C4-2B (cell line): Measurements from ENCODE around the gene RUSF1.

ENCODE experiments used
- H3K27ac ChIP-seq: fragments of 450-650 bp; 2 replicates; pipeline ENCODE4 v1.5.1; 2017
- ZFX ChIP-seq: fragments of 450-650 bp; IDR thresholded peaks from 2 replicates; pipeline ENCODE4 v1.6.1; 2017
- TF ChIP-seq, protein P1 (sequence below): fragments of 450-650 bp; conservative IDR thresholded peaks from 2 replicates; pipeline ENCODE4 v1.5.1; 2017; ENCODE audit warnings: mild to moderate bottlenecking

The RUSF1 gene

DNA sequence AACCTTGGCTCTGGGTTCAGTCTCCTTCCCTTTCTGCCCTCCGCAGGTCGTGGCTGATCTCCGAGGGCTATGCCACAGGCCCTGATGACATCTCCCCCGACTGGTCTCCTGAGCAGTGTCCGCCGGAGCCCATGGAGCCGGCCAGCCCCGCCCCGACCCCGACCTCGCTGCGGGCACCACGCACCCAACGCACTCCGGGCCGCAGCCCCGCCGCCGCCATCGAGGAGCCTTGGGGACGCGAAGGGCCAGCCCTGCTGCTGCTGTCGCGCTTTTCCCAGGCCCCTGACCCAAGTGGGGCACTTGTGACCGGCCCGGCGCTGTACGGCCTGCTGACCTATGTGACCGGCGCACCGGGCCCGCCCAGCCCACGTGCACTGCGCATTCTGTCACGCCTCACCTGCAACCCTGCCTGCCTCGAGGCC lies 43.8 kb downstream of the RUSF1 start:
- TF ChIP-seq ZFX, result no peak
- TF ChIP-seq, protein P1, sequence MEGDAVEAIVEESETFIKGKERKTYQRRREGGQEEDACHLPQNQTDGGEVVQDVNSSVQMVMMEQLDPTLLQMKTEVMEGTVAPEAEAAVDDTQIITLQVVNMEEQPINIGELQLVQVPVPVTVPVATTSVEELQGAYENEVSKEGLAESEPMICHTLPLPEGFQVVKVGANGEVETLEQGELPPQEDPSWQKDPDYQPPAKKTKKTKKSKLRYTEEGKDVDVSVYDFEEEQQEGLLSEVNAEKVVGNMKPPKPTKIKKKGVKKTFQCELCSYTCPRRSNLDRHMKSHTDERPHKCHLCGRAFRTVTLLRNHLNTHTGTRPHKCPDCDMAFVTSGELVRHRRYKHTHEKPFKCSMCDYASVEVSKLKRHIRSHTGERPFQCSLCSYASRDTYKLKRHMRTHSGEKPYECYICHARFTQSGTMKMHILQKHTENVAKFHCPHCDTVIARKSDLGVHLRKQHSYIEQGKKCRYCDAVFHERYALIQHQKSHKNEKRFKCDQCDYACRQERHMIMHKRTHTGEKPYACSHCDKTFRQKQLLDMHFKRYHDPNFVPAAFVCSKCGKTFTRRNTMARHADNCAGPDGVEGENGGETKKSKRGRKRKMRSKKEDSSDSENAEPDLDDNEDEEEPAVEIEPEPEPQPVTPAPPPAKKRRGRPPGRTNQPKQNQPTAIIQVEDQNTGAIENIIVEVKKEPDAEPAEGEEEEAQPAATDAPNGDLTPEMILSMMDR, result no peak
- no peak overlapping the region for H3K27ac ChIP-seq

DNA sequence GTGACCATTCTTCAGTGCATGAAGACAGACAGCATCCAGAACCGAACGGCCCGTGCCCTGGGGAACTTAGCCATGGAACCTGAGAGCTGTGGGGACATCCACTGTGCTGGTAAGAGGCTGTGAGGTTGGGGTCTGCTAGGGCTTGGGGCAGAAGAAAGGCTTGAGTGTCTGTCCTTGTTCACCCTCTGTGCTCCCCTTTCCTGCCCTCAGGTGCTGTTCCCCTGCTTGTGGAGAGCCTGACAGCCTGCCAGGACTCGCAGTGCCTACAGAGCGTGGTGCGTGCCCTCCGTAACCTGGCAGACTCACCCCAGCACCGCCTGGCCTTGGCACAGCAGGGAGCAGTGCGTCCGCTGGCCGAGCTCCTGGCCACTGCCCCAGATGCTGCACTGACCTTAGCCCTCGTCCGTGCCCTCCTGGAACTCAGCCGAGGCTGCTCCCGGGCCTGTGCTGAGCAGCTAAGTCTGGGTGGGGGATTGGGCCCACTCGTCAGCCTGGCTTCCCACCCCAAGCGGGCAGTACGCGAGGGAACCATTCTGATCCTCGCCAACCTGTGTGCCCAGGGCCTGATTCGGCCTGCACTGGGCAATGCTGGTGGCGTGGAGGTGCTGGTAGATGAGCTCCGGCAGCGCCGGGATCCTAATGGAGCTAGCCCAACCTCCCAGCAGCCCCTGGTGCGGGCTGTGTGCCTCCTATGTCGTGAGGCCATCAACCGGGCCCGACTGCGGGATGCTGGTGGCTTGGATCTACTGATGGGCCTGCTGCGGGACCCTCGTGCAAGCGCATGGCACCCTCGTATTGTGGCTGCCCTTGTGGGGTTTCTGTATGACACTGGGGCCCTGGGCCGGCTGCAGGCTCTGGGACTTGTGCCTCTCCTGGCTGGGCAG lies 46.0 kb downstream of the RUSF1 start:
- H3K27ac ChIP-seq, result no peak overlapping the region
- TF ChIP-seq, protein P1, result no peak
- TF ChIP-seq ZFX, result no peak

DNA sequence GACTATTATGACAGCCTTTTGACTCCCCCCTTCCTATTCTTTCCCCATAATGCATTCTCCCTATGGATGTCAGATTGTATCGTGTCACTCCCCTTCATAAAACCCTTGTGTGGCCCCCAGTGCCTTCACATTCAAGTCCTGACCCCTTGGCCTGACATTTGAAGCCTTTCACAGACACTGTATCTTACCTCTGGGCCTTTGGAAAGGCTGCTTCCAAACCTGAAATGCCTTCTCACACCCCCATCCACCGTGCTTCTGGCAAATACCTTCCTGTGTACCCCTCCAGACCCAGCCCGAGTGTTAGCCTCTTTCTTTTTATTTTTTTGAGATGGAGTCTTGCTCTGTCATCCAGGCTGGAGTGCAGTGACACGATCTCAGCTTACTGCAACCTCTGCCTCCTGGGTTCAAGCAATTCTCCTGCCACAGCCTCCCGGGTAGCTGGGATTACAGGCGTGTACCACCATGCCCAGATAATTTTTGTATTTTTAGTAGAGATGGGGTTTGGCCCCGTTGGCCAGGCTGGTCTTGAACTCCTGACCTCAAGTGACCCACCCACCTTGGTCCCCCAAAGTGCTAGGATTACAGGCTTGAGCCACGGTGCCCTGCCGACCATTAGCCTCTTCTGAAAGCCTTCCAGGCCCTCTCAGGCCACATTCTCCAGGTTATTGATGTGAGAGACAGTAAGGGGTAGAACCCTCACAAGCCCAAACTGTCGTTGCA lies 46.8 kb downstream of the RUSF1 start:
- no peak overlapping the region for H3K27ac ChIP-seq

GRCh38 chr16:31460582-31461002 lies 47.6 kb downstream of the RUSF1 start:
- peak overlapping the region; percentile 97 for H3K27ac ChIP-seq

More for the DNA sequence above, 46.8 kb downstream of the RUSF1 start:
- TF ChIP-seq, protein P1, result no peak
- TF ChIP-seq ZFX, result no peak

DNA sequence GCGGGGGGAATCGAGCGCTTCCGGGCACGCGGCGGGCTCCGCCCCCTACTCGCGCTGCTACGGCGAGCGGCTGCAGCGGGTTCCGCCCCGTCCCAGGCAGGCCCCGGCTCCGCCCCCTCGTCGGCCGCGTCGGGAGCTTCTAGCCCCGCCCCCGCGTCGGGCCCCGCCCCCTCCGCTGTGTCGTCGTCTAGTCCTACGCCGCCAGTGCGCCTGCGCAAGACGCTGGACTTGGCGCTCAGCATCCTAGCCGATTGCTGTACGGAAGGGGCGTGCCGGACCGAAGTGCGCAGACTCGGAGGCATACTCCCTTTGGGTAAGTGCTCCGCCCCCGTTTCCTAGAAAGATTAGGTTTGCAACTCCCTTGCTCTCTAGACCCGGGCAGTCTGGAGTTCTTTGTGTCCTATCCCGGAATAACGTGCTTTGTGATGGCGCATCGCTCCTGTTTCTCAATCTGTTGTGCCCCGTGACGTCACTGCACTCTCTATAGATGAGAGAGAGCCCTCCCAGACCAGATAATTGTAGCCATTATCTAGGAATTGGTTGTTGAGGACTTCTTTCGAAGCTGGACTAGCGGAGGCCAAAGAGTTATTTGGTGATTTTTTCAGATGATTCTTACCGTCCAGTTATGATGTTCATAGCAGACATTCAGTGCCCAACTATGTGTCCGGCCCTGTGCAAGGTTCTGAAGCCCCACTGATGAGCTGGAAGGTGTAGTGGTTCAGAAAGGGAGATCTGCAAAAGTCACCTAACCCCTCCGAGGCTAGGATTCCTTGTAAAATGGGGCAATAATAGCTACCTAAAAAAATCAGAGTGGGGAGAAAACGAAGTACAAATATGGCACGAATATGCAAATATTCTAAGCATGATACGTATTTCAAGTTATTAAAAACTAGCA lies 48.3 kb downstream of the RUSF1 start:
- peak overlapping the region; percentile 97 for H3K27ac ChIP-seq
- no peak for TF ChIP-seq ZFX
- TF ChIP-seq, protein P1, result no peak

More at GRCh38 chr16:31460582-31461002, 47.6 kb downstream of the RUSF1 start:
- TF ChIP-seq ZFX, result no peak
- TF ChIP-seq, protein P1, result peak; percentile 86

DNA sequence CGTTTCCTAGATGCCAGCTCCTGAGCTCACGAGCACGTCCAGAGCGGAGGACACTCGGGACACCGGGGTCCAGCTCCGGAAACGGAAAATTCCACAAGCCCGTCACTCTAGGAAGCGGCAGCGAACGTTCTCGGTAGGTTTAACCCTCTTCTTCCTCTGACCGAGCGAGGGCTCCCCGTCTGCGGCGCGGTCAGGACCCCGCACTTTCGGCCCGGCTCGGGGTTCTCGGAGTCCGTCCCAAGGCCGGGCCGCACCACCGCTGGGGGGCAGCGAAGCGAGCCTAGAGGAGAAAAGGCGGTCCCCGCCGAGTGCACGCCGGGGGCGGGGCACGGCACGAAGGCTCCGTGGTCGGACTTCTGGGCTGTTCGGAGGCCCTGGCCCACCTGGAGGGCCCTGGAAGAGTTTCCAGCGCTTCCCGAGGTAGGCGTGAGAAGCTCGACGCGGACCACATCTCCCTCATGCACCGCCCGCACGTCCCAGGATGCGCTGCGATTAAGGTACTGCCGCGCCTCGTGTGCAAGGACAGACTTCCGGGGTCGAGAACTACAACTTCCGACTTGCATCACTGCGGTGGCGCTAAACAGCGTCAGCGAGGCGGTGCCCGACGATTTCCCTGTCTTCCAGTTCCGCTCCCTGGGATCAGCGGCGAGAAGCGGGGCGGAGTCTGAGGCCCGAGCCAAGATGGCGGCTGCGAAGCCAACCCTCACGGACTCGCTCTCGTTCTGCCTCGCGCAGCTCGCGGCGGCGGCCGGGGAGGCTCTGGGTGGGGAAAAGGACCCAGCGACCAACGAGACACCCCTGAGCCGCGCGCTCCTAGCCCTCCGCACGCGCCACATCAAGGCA lies 49.1 kb downstream of the RUSF1 start, which contains the start of gene ARMC5:
ARMC5 (plus strand) TSS at position 658 of the 843 bp plus-strand sequence; CDS start at position 682, 24 bp downstream.
- peak within 1 kb of the TSS; percentile 97 for H3K27ac ChIP-seq
- TF ChIP-seq ZFX, result peak; percentile 57; the same call in 1 of the 2 replicates
- TF ChIP-seq, protein P1, result peak; percentile 79
